ENCODE data around the gene PTPRN2. TPM values are rescaled to one million over a fixed set of nuclear protein-coding genes. Genes with fewer than 3 reads are reported as not detected.
"Not testable (repeated sequence)": the region's sequence is repeated elsewhere in the genome, so short reads cannot be mapped to it uniquely, and the experiment has no call there.

Gene PTPRN2
- total and polyA plus RNA-seq, 9 of the 15 experiments (the other 6 are each of a cell fraction or from before 2014, with no cell fraction given) = not detected

DNA sequence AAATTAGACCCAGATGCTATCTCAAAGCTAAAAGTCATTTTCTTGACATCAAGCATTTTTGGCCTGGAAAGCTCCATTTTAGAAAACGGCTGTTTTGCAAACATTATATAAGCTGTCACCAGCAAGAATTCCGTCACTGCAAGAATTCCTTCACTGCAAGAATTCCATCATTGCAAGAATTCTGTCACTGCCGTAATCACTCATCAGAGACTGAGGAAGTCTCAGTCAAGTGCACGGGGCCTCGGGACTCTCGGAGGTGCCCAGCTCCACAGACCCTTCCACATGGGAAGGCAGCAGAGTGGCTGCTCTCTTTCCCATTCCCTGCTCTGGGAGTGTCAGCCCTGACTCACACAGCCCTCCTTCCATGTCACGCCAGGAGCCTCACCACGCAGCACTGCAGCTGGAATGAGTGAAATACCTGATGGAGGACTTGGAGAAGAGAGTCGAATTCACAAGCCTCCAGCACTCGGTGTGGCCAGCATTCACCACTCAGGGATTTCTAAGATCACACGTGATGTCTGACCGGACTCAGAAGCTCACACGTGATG lies 168.3 kb downstream of the PTPRN2 start:
- Histone ChIP-seq H3K9me3 (replicated peaks; ENCODE audit: control insufficient read depth, insufficient read depth, low read depth, low read length) (no peaks in the 10 kb centered on the region; the same call in 1 of the 2 replicates), H3K27ac (ENCODE audit: extremely low read depth, low read depth, low read length) (no peak overlapping the region), H3K9me1 (ENCODE audit: control insufficient read depth, insufficient read depth, low read length) (no peaks in the 10 kb centered on the region), H3K27me3 (ENCODE audit: control insufficient read depth in 2 of 2, insufficient read depth in 2 of 2, low read length in 2 of 2) (peaks cover 28 to 55% of the 10 kb centered on the region in 2 experiments), H3K9ac (ENCODE audit: insufficient read depth in 1 of 2, low read depth in 2 of 2, low read length in 2 of 2) (no peak overlapping the region), H4K20me1 (replicated peaks; ENCODE audit: control insufficient read depth, insufficient read depth, low read length) (peaks cover 14% of the 10 kb centered on the region), H2AFZ (ENCODE audit: low read depth, low read length) (no peak overlapping the region), H3K4me3 (no peak overlapping the region), H3K36me3 (ENCODE audit: control insufficient read depth, insufficient read depth, low read length) (no peaks in the 10 kb centered on the region), H3K4me2 (ENCODE audit: insufficient read depth, low read length) (no peak overlapping the region), H3K79me2 (ENCODE audit: control insufficient read depth, insufficient read depth, low read length) (no peaks in the 10 kb centered on the region), H3K4me1 (replicated peaks in 1 of 2; ENCODE audit: control insufficient read depth in 2 of 2, insufficient read depth in 2 of 2, low read length in 2 of 2) (peaks cover 6 to 8% of the 10 kb centered on the region in 2 experiments; a peak in 4 of 5 replicates)
- CTCF ChIA-PET (ENCODE audit: low intra/inter-chr PET ratio) = no interaction called here
- under 1% methylated on average over 13 of the region's 13 CpGs for WGBS (ENCODE audit: insufficient coverage, low coverage, missing lambda C conversion rate)
- POLR2A ChIA-PET = interaction anchor here (0.7 kb wide), 1 partner anchor 10 kb away, joined by 3 read pairs; no protein-coding TSS in a partner anchor
- intact Hi-C loops (cut with micrococcal nuclease) (no loop called here), in situ Hi-C loops (cut with MboI) (no loop called here)
- FAIRE-seq (no peak), DNase-seq (ENCODE audit: extremely low read depth in 1 of 4, low spot score in 3 of 4) (no peak), ATAC-seq (no peak)
- BruUV-seq (replicated peaks) = no TSS peak
- TF ChIP-seq, protein P1, sequence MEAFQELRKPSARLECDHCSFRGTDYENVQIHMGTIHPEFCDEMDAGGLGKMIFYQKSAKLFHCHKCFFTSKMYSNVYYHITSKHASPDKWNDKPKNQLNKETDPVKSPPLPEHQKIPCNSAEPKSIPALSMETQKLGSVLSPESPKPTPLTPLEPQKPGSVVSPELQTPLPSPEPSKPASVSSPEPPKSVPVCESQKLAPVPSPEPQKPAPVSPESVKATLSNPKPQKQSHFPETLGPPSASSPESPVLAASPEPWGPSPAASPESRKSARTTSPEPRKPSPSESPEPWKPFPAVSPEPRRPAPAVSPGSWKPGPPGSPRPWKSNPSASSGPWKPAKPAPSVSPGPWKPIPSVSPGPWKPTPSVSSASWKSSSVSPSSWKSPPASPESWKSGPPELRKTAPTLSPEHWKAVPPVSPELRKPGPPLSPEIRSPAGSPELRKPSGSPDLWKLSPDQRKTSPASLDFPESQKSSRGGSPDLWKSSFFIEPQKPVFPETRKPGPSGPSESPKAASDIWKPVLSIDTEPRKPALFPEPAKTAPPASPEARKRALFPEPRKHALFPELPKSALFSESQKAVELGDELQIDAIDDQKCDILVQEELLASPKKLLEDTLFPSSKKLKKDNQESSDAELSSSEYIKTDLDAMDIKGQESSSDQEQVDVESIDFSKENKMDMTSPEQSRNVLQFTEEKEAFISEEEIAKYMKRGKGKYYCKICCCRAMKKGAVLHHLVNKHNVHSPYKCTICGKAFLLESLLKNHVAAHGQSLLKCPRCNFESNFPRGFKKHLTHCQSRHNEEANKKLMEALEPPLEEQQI (IDR thresholded peaks at IDR 0.05) = no peak
- TF ChIP-seq, protein P2, sequence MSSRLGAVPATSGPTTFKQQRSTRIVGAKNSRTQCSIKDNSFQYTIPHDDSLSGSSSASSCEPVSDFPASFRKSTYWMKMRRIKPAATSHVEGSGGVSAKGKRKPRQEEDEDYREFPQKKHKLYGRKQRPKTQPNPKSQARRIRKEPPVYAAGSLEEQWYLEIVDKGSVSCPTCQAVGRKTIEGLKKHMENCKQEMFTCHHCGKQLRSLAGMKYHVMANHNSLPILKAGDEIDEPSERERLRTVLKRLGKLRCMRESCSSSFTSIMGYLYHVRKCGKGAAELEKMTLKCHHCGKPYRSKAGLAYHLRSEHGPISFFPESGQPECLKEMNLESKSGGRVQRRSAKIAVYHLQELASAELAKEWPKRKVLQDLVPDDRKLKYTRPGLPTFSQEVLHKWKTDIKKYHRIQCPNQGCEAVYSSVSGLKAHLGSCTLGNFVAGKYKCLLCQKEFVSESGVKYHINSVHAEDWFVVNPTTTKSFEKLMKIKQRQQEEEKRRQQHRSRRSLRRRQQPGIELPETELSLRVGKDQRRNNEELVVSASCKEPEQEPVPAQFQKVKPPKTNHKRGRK (tag; IDR thresholded peaks at IDR 0.05) = no peak
- no peak for TF ChIP-seq KLF16 (IDR thresholded peaks at IDR 0.05)

DNA sequence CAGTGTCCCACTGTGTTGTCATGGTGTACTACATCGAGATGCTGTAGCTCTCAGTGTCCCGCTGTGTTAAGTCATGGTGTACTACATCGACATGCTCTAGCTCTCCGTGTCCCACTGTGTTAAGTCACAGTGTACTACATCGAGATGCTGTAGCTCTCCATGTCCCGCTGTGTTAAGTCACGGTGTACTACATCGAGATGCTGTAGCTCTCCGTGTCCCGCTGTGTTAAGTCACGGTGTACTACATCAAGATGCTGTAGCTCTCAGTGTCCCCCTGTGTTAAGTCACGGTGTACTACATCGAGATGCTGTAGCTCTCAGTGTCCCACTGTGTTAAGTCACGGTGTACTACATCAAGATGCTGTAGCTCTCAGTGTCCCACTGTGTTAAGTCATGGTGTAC lies 169.2 kb downstream of the PTPRN2 start:
- BruUV-seq (replicated peaks); H4K20me1 ChIP-seq (replicated peaks; ENCODE audit: control insufficient read depth, insufficient read depth, low read length); intact Hi-C loops (cut with micrococcal nuclease); H3K4me2 ChIP-seq (ENCODE audit: insufficient read depth, low read length); H2AFZ ChIP-seq (ENCODE audit: low read depth, low read length); H3K27ac ChIP-seq (ENCODE audit: extremely low read depth, low read depth, low read length); H3K36me3 ChIP-seq (ENCODE audit: control insufficient read depth, insufficient read depth, low read length); in situ Hi-C loops (cut with MboI); H3K4me1 ChIP-seq (replicated peaks in 1 of 2; ENCODE audit: control insufficient read depth in 2 of 2, insufficient read depth in 2 of 2, low read length in 2 of 2); H3K9me1 ChIP-seq (ENCODE audit: control insufficient read depth, insufficient read depth, low read length); H3K4me3 ChIP-seq; DNase-seq (ENCODE audit: extremely low read depth in 1 of 4, low spot score in 3 of 4); POLR2A ChIA-PET; CTCF ChIA-PET (ENCODE audit: low intra/inter-chr PET ratio); H3K9me3 ChIP-seq (replicated peaks; ENCODE audit: control insufficient read depth, insufficient read depth, low read depth, low read length); ATAC-seq; H3K9ac ChIP-seq (ENCODE audit: insufficient read depth in 1 of 2, low read depth in 2 of 2, low read length in 2 of 2); FAIRE-seq; H3K79me2 ChIP-seq (ENCODE audit: control insufficient read depth, insufficient read depth, low read length): not testable (repeated sequence)
- H3K27me3 ChIP-seq (ENCODE audit: control insufficient read depth in 2 of 2, insufficient read depth in 2 of 2, low read length in 2 of 2) = peaks cover 24 to 55% of the 10 kb centered on the region in 2 experiments
- WGBS (ENCODE audit: insufficient coverage, low coverage, missing lambda C conversion rate) = under 1% methylated on average over 14 of the region's 14 CpGs
